Kidney (tissue), 14 donors: ENCODE results near the gene OR1N1. TPM values are rescaled to one million over a fixed set of nuclear protein-coding genes. Genes with fewer than 3 reads are reported as not detected.

ENCODE experiments used
- DNase-seq, 5 donors: peaks; one replicate each; pipeline ENCODE4 v3.0.0-alpha.2; 2013 to 2020
- FAIRE-seq: peaks from 2 replicates; lab custom pipeline; 2012; peaks lifted over from hg19 to GRCh38; lab: Jason Lieb, UNC
- H3K27ac ChIP-seq, 2 donors: one replicate each; pipeline ENCODE4 v1.7.0; 2013; ENCODE audit warnings: low read depth in 2 of 2, low read length in 2 of 2, inconsistent platforms in 1 of 2
- H3K27me3 ChIP-seq: one replicate; pipeline ENCODE4 v1.7.1; 2013; ENCODE audit warnings: low read length, inconsistent platforms; ENCODE audit not compliant: control insufficient read depth, insufficient read depth
- H3K36me3 ChIP-seq, 3 donors: one replicate each; pipeline versions ENCODE4 v1.7.0 to v1.7.1; 2013; ENCODE audit warnings: low read length in 3 of 3, control low read depth in 1 of 3, inconsistent platforms in 1 of 3; ENCODE audit not compliant: insufficient read depth in 3 of 3, control insufficient read depth in 2 of 3
- H3K4me1 ChIP-seq, 3 donors: one replicate each; pipeline versions ENCODE4 v1.7.0 to v1.7.1; 2013; ENCODE audit warnings: low read length in 3 of 3, inconsistent platforms in 1 of 3, low read depth in 1 of 3; ENCODE audit not compliant: control insufficient read depth in 2 of 3, insufficient read depth in 2 of 3
- H3K4me3 ChIP-seq, 3 donors: one replicate each; pipeline versions ENCODE4 v1.7.0 to v1.8.1; 2013; ENCODE audit warnings: low read length in 3 of 3, control low read depth in 1 of 3, inconsistent platforms in 1 of 3
- H3K9ac ChIP-seq, 3 donors: one replicate each; pipeline versions ENCODE4 v1.7.0 to v1.7.1; 2013; ENCODE audit warnings: low read length in 3 of 3, control low read depth in 1 of 3, inconsistent platforms in 1 of 3
- H3K9me3 ChIP-seq, 3 donors: one replicate each; pipeline versions ENCODE4 v1.7.0 to v1.7.1; 2013; ENCODE audit warnings: low read length in 3 of 3, control low read depth in 1 of 3, inconsistent platforms in 1 of 3; ENCODE audit not compliant: control insufficient read depth in 2 of 3, insufficient read depth in 1 of 3
- CTCF ChIP-seq: IDR thresholded peaks from 3 replicates; pipeline ENCODE4 v1.5.1; 2012; ENCODE audit warnings: mild to moderate bottlenecking, moderate library complexity, borderline replicate concordance; ENCODE audit not compliant: insufficient read depth; ENCODE audit errors: extremely low read depth
- intact Hi-C: fragments of 100-400 bp; cut with DNase I; formaldehyde crosslinking; loops from one replicate; pipeline ENCODE4 v1.11.1; 2022
- polyA plus RNA-seq: library from polyadenylated mRNA; stranded (reverse); fragments of 350-450 nt; fragmentation: Illumina TruSeq; extraction: RNeasy Lipid Tissue Mini Kit (QIAGEN cat#74804); gene quantifications from one replicate; pipeline ENCODE4 v1.2.3, GENCODE V29; 2014; ENCODE audit warnings: low read depth, low replicate concordance; ENCODE audit not compliant: insufficient read depth
- total RNA-seq: library from RNA; stranded (reverse); fragmentation: NEBNext Ultra II Directional; extraction: Animal tissue kit (Norgen Biotek cat#: 25700); gene quantifications from one replicate; pipeline ENCODE4 v1.2.1, GENCODE V29; 2021
- donor health status: control.
- donor health status: control.
- donor health status: control.
- donor health status: control.
- donor health status: control.
- donor health status: DM: yes; HTN: yes; CAD: no.
- donor health status: Normal renal cell carcinoma (clear cell type).

OR1N1 gene
- total and polyA plus RNA-seq, 2 donors from 2014 or later: not detected

GRCh38 chr9:122562134-122562760 lies 35.2 kb upstream of the OR1N1 start:
- Histone ChIP-seq H3K27me3 (no peaks in the 10 kb centered on the region), H3K4me3 (no peak overlapping the region), H3K9ac (no peak overlapping the region), H3K27ac (no peak overlapping the region), H3K36me3 (no peaks in the 10 kb centered on the region), H3K4me1 (no peaks in the 10 kb centered on the region), H3K9me3 (no peaks in the 10 kb centered on the region)
- DNase-seq: no peak
- intact Hi-C loops: no loop called here
- FAIRE-seq: no peak
- TF ChIP-seq CTCF: no peak

GRCh38 chr9:122561446-122561845 lies 34.4 kb upstream of the OR1N1 start:
- Histone ChIP-seq H3K4me1 (no peaks in the 10 kb centered on the region), H3K4me3 (no peak overlapping the region), H3K9ac (no peak overlapping the region), H3K9me3 (no peaks in the 10 kb centered on the region), H3K27me3 (no peaks in the 10 kb centered on the region), H3K36me3 (no peaks in the 10 kb centered on the region), H3K27ac (no peak overlapping the region)
- no peak for DNase-seq
- intact Hi-C loops: no loop called here
- FAIRE-seq: no peak
- TF ChIP-seq CTCF: no peak

GRCh38 chr9:122552812-122553211 lies 25.7 kb upstream of the OR1N1 start, which contains the start of gene OR1N2:
TSS of gene OR1N2 (plus strand) at chr9:122553112. CDS start at chr9:122553212, 100 bp downstream.
- Histone ChIP-seq H3K36me3 (no peaks in the 10 kb centered on the region), H3K27me3 (no peaks in the 10 kb centered on the region), H3K9ac (no peak within 1 kb of the TSS), H3K27ac (no peak within 1 kb of the TSS), H3K4me3 (no peak within 1 kb of the TSS), H3K9me3 (peaks cover 0 to 9% (median 0%) of the 10 kb centered on the region in 3 donors), H3K4me1 (no peaks in the 10 kb centered on the region)
- intact Hi-C loops: no loop called here
- FAIRE-seq: no peak
- no peak for DNase-seq
- no peak for TF ChIP-seq CTCF
